GM18873 (cell line): ENCODE measurements around the gene SLC10A6.

Source experiments
- ATAC-seq: cut with Tn5 transposase; IDR thresholded peaks from one replicate; pipeline ENCODE4 v1.9.1; 2021; ENCODE audit warnings: mild to moderate bottlenecking, moderate library complexity, moderate number of reproducible peaks; ENCODE audit not compliant: unreplicated experiment, low FRiP score

Gene SLC10A6

GRCh38 chr4:86809809-86810208 lies 39.4 kb downstream of the SLC10A6 start:
- ATAC-seq, result no peak

- no peak for ATAC-seq
Measured at GRCh38 chr4:86791126-86791525, 58.1 kb downstream of the SLC10A6 start.

- no peak for ATAC-seq
Measured at GRCh38 chr4:86788826-86789225, 60.4 kb downstream of the SLC10A6 start.

DNA sequence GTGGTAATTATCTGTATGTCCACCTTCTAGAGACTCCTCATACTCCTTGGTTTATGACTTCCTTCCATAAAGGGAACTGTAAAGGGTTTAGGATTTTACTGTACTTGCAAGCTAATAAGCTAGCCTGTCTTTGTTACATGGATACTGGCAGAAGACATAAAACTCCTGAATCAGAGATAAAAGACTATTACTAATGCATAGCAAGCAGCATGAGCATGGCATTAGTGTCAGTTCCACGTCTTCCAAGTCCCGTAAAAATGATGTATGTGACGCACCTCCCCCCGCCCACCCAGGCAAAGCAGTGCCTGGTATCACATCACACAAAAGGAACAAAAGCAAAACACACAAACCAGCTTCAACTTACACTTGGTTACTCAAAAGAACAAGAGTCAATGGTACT lies 71.0 kb downstream of the SLC10A6 start:
- no peak for ATAC-seq

DNA sequence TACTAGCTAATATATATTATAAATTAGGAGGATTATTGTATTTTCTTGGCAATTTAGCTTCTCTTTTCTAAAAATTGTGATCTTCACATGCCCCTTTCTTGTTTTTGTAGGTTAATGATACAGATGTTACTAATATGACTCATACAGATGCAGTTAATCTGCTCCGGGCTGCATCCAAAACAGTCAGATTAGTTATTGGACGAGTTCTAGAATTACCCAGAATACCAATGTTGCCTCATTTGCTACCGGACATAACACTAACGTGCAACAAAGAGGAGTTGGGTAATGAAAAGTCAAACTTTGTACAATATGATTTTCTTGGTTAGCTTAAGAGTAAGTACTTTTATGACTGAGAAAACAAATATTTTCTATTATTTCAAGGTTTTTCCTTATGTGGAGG lies 74.1 kb downstream of the SLC10A6 start:
- ATAC-seq, result no peak
